ENCODE results near the gene MIER2.

MIER2 gene

GRCh38 chr19:287381-287871 is 57.2 kb downstream of the MIER2 start:
- in situ Hi-C loops (cut with MboI; ENCODE audit: low sequenced_read_pairs, unreplicated experiment): no loop called here
- no peak for TF ChIP-seq CTCF (IDR thresholded peaks at IDR 0.05; ENCODE audit: borderline replicate concordance, control extremely low read depth, extremely low read depth, insufficient read depth, missing control alignments)
- DNase-seq (ENCODE audit: low spot score): no peak

GRCh38 chr19:283395-283794 is 61.2 kb downstream of the MIER2 start:
- no peak for TF ChIP-seq CTCF (IDR thresholded peaks at IDR 0.05; ENCODE audit: borderline replicate concordance, control extremely low read depth, extremely low read depth, insufficient read depth, missing control alignments)
- DNase-seq (ENCODE audit: low spot score): no peak
- in situ Hi-C loops (cut with MboI; ENCODE audit: low sequenced_read_pairs, unreplicated experiment): no loop called here

- in situ Hi-C loops (cut with MboI; ENCODE audit: low sequenced_read_pairs, unreplicated experiment): no loop called here
- TF ChIP-seq CTCF (IDR thresholded peaks at IDR 0.05; ENCODE audit: borderline replicate concordance, control extremely low read depth, extremely low read depth, insufficient read depth, missing control alignments): no peak
- DNase-seq (ENCODE audit: low spot score): no peak
Measured at GRCh38 chr19:282501-282900, 62.1 kb downstream of the MIER2 start.

GRCh38 chr19:281992-282391 is 62.6 kb downstream of the MIER2 start:
- peak; percentile 34 for DNase-seq (ENCODE audit: low spot score)
- no peak for TF ChIP-seq CTCF (IDR thresholded peaks at IDR 0.05; ENCODE audit: borderline replicate concordance, control extremely low read depth, extremely low read depth, insufficient read depth, missing control alignments)
- in situ Hi-C loops (cut with MboI; ENCODE audit: low sequenced_read_pairs, unreplicated experiment): no loop called here

- in situ Hi-C loops (cut with MboI; ENCODE audit: low sequenced_read_pairs, unreplicated experiment): no loop called here
- TF ChIP-seq CTCF (IDR thresholded peaks at IDR 0.05; ENCODE audit: borderline replicate concordance, control extremely low read depth, extremely low read depth, insufficient read depth, missing control alignments): no peak
- DNase-seq (ENCODE audit: low spot score): no peak
Measured at GRCh38 chr19:281156-281853, 63.3 kb downstream of the MIER2 start.

- in situ Hi-C loops (cut with MboI; ENCODE audit: low sequenced_read_pairs, unreplicated experiment): no loop called here
- no peak for TF ChIP-seq CTCF (IDR thresholded peaks at IDR 0.05; ENCODE audit: borderline replicate concordance, control extremely low read depth, extremely low read depth, insufficient read depth, missing control alignments)
- DNase-seq (ENCODE audit: low spot score): no peak
Measured at GRCh38 chr19:280541-281009, 64.0 kb downstream of the MIER2 start.
